GM19035 (cell line): ENCODE results near the gene ATP8A1.
"Not testable (repeated sequence)": the region's sequence is repeated elsewhere in the genome, so short reads cannot be mapped to it uniquely, and the experiment has no call there.

Source experiments
- ATAC-seq: cut with Tn5 transposase; IDR thresholded peaks from one replicate; pipeline ENCODE4 v1.9.1; 2021; ENCODE audit not compliant: unreplicated experiment

Gene ATP8A1

DNA sequence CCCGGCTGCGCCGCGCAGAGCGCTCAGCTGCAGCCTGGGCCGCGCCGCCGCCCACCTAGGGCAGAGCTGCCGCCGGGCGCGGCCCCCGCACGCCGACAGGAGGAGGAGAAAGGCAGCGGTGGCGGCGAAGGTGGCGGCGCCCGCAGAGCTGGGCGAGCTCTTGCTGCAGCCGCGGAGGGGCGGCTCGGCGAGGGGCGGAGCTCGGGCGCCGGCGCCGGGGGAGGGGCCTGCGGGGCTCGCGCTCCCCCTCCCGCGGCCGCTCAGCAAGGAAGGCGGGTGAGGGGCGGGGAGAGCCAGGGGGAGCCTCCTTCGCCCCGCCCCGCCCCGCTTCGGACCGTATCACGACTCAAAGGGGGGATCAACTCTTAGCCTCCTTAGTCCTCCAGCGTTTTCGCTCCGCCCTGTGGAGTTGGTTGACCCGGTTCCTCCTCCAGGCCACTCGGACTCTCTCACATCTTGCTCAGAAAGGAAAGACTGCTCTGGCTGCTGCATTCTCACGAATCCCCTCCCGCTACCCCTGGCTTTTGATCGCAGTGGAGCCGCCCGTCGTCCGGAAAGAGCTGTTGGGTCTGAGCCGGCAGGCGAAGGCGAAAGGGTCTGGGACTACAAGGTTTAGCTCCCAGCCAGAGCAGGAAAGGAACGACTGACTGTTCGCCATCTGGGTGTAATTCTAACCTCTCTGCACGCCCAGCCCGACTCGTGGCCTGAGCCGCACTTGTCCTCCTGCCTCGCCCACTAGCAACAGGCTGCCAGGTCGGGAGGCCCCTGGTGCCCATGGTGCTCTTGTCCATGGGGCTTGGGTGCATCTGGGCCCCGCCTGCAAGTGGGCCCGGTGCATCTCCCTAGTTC lies at the start of gene ATP8A1:
Gene ATP8A1 (minus strand): TSS at position 162 of the 849 bp plus-strand sequence. CDS start 232 bp downstream, outside the sequence.
- ATAC-seq, result peak; percentile 73

DNA sequence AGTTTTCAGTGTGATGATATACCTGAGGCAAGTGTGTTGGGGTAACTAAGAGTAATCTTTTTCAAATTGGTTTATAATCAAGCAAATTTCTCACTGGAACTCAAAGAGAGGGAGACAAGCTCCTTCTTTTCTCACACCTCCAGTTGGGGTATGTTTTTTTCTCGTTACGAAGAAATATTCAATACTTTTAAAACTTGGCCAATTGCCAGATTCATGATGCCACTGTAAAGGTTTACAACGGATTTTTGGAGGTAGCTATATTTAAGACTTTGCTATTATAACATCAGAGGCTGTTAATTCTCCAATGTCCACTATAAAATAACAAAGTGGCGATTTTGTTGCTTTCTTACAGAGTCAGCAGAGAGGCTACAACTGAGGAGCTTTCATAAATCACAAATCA lies 49.2 kb upstream of the ATP8A1 start:
- no peak for ATAC-seq

DNA sequence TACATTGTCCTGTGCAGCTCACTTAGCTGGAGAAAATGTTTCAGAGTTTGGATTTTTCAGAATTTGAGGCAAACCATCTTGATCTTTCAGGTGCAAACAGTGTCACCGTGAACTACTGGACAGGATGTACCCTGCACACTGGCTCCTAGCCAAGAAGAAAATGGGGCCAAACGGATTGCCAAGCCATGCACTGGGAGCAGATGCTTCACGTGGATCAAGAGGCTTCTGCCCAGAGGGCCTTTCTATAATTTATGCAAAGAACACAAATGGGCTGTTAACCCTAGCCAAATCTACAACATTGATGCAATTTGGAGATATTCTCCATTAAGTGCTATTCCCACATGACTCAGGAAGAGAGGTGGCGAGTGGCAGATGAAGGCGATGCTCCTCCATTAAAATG lies 46.9 kb upstream of the ATP8A1 start:
- ATAC-seq, result no peak

DNA sequence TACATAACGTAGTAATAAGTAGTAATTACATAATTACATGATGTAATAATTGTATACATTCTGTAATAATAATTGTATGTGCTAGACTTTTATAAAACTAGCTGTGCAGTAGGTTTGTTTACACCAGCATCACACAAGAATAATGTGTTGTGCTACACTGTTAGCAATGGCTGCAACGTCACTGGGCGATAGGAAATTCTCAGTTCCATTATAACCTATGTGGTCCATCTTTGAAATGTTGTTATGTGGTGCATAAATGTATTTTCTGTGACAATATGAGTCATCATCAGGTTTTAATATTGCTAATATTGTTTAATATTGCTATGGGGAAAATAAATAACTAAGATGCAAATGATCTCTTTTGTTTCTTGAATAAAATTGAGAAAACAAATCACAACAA lies 46.0 kb upstream of the ATP8A1 start:
- ATAC-seq, result no peak

DNA sequence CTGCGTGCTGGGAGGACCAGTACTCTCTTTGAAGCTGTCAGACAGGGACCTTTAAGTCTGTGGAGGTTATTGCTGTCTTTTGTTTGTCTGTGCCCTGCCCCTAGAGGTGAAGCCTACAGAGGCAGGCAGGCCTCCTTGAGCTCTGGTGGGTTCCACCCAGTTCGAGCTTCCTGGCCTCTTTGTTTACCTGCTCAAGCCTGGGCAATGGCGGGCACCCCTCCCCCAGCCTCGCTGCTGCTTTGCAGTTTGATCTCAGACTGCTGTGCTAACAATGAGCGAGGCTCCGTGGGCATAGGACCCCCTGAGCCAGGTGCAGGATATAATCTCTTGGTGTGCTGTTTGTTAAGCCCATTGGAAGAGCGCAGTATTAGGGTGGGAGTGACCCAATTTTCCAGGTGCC lies 44.9 kb upstream of the ATP8A1 start:
- ATAC-seq, result not testable (repeated sequence)

DNA sequence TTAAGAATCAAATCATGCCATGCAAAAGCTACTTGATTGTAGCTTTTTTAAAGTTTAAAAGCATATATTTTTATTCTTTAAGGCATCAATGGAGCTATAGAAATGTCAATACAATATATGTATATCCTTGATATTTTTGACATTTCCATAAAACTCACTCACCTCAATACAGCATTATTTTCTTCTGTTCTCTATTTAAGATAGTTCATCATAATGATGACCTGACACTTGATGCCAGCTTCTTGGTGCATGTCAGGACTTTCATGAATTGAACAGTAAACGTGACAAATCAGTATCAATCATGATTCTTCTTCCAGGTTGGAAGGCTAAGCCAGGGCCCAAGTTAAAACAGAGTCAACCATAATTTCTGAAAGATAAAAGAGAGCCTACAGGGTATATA lies 33.6 kb upstream of the ATP8A1 start:
- ATAC-seq, result no peak

DNA sequence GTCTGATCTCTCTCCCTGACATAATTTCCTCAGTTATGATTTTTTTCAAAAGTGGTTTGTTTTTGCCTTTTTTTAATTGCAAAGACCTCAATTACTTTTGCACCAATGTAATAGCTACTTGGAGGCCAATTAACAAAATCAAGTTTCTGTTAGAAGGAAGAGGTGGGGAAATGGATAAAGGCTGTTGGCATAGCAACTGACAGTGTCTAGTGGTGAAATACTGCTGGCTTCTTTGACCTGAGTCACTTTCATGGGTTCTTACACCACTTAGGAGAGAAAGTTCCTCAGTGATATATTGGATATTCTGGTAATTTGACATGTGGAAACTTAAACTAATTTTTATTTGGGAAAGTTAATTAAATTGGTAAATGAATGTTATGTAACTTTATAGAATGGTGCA lies 26.5 kb upstream of the ATP8A1 start:
- ATAC-seq, result no peak

DNA sequence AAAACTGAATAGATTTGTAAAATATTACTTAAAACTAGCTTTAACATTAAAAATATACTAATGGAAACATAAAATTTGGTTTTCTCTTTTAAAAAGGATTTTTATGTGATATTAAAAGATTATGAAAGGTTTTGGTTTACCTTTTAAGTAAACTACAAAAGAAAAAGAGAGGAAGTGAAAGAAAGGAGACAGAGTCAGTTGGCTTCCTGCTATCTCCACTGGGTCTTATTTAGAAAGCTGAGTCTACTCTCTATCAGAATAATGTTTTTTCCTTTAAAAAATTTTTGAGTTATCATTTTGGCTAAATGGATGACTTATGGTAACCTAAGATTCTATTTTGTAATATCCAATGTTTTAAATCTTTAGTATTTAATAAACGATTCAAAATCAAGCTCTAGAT lies 21.6 kb upstream of the ATP8A1 start:
- no peak for ATAC-seq

DNA sequence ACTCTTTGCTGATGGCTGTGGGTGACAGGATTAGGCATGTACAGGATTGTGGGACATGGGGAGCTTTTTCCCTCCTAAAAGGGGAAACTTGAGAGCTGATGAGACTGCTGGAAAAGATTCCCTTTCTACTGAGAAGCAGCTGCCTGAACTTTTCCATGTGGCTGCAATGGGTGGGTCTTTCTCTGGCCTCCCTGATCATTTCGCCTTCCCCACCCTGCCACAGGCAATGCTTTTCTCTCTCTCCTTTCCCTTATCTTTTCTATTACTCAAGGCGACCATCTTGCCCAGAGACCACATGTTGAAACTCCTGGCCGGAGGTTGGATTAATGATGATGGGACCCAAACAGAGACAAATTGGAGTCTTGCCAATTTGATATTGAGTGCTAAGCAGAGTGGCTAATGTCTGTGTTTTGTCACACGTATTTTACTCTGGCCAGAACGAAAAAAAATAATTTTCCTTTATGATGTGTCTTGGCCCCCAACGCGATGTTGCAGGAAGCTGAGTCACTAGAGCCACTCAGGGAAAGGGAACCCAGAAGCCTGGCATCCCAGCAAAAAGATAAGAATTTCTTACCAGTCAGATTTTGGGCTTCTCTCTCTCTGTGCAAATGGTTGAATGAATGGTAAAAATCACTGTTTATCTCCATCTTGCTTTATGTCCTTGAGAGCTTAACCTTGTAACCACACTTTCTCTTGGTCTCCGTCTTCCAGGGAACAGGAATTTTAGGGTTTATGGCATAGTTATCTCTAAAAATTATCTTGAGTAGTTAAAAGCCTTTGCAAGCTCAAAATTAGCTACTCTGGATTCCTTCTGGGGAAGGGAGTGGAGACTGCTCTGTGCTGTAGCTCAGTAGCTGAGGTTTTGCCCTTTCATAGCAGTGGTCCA lies 19.4 kb upstream of the ATP8A1 start:
- ATAC-seq, result no peak

DNA sequence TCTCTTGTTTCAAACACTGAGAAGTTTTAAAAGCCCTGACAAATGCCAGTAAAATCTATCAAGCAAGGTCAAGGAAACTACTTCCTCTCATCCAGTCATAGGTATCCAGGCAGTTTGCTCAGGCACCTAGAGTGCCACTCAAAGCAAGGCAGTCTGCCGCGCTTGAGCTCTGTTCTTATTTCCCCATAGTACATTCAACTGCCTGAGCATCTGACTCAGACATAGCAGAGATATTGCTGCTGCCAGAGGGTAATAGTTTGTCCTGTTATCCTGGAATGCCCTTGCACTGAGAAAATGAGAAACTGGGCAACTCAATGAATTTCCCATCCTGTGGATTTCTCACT lies 16.1 kb upstream of the ATP8A1 start:
- no peak for ATAC-seq

DNA sequence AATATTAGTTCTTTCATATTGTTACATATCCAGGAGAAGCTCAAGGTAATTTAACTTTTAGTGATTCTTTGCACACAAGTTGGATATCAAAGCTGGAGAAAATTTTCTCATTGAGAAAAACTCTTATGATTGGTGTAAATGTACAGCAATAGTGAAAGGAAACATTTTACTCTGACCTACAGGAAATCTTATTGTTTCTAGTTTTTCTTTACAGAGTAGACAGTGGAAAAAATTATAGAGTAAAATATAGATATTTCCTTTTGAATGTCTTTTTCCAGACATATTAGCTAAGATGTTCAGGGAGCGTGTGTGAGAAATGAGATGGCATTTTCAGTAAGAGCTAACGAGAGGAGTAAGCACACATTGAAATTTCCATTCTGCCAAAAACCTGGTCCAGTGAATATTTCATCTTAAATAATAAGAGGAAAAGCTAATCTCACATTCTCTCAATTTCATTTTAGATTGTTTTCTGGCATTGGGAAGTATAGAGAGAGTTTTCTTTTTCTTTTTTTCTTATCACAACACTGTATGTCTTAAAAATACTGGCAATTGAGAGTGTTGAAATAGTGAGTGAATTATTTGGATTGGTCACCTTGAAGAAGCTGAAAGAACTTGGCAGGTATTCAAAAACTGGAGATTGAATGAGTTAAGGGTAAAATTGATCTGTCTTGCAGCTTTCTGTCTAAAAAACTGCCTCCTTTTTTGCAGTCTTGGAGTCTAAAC lies 15.6 kb upstream of the ATP8A1 start:
- ATAC-seq, result no peak

DNA sequence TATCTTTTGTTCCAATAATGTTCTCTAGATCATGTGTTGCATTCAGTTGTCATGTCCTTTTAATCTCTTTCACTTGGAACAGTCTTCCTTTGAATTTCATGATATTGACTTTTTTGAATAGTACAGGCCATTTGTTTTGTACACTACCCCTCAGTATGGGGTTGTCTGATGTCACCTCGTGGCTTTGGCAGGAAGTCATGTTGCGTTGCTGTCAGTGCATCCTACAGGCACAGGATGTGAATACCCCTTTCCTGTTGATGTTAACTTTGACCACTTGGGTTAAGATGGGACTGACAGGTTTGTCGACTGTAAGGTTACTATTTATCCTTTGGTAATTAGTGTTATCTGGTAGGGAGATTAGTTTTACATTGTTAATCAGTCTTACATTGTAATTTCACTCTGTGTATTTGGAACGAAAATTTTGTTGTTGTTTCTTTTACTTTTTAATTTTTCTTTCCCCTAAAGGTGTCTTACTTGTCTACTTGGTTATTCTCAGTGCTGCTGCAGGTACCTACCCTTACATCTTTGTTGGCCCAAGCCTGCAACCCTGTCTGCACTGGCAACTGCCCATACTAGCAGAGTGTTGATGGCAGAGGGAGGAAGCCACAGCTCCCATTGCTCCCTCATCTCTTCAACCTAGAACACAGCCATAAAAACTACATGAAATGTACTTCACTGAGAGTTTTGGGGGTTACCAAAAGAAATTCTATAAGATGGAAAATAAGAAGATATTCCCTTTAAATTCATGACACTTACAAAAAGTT lies 14.7 kb upstream of the ATP8A1 start:
- peak; percentile 73 for ATAC-seq

DNA sequence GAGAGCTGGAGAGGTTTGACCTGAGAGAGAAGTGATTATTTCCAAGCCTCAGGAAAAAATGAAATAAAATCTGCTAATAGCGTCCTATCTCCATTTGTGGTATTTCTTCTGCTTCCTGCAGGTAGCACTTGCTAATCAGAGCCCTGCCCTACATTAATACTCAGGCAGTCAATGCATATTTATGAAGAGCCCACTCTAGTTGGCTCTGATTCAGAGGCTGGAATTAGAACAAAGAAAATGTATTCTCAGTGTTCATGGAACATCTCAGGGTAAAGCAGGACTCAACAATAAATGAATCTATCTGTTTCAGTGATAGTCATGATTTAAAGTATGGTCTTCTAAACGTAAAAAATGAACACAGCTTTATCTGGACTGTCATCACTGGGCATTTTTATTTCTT lies 1.4 kb upstream of the ATP8A1 start:
- no peak for ATAC-seq

DNA sequence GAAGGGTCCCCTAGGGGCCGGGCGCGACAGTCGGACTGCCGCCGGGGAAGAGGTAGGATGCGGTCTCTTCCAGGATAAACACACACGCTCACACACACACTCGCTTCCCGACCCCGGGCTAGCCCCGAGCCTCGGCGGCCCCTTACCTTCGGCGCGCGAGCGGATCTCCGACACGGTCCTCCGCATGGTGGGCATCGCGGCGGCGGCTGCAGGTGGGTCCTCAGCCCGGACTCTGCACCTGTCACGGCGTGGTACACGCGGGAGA lies 294 bp downstream of the ATP8A1 start:
- ATAC-seq, result no peak

DNA sequence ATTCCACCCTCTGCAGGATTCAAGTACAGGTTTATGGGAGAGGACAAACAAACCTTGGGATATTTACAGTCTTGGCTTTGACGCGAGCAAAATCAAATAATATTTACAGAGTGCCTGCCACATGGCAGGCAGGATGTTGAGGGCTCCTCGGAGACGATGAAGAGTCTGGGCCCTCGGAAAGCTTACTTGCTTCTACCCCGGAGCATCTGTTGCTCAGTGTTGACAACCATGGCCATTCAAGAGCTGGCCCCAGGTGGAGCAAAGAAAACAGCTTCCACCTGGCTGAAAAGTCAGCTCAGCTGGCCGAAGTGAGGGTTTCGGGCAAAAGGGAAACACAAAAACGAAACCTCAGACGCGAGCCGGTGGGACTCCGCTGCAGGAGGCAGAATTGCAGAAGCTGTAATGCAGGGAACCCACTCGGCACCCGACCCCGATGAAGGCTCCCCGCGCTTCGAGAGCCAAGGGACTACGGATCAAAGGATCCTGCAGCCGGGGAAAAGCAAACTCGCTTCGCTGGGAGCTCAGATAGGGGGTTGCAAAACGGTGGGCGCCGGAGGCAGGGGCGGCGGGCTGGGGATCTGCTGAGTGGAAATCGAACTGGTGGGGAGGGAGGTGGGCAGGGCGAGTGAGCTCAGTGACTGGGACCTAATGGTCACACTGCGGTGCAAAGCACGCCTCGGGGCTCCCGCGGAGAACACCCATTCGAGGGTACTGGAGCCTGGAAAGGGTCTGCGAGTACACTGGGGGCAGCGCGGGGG lies 805 bp downstream of the ATP8A1 start:
- ATAC-seq, result peak; percentile 20

DNA sequence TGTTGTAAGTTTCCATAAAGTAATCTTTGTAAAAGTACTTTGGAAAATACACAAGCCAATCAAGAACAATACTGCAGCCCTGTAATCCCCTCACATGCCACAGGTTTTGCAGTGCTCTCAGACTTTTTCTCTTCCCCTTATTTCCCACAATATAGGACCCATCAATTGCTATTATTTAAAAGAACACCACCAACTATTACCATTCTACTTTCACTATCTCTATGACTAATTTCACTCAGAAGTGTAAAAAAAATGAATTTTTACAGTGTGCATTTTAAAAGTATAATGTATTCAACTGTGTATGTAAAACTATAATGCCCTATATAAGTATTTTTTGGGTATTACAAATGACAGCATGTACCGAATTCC lies 1.7 kb downstream of the ATP8A1 start:
- no peak for ATAC-seq

DNA sequence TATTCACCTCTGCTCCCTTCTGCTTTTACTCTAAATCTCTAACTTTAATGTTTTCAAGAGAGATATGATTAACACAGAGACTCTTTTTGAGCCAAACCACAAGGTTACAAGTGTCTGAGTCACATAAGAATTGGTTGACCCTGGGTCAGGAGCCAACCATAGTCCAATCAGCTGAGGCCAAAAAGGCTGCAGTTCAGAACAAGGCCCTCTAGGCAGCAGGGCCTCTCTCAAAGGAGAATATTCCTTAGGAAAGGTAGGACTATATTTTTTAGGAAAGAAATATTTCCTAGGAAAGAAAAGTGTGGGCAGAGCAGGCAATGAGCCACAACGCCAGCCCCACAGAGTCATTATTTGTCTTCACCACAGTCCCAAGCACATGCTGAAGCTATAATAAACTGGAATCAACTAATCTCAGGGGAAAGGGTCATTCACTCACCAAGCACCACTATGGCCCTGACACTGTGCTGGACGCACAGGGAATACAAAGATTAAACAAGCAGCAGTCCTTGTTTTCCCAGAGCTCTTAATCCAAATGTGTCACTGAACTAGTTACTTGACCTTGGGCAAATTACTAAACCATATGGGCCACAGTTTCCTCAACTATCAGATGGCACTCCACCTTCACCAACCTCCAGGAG lies 2.2 kb downstream of the ATP8A1 start:
- no peak for ATAC-seq

DNA sequence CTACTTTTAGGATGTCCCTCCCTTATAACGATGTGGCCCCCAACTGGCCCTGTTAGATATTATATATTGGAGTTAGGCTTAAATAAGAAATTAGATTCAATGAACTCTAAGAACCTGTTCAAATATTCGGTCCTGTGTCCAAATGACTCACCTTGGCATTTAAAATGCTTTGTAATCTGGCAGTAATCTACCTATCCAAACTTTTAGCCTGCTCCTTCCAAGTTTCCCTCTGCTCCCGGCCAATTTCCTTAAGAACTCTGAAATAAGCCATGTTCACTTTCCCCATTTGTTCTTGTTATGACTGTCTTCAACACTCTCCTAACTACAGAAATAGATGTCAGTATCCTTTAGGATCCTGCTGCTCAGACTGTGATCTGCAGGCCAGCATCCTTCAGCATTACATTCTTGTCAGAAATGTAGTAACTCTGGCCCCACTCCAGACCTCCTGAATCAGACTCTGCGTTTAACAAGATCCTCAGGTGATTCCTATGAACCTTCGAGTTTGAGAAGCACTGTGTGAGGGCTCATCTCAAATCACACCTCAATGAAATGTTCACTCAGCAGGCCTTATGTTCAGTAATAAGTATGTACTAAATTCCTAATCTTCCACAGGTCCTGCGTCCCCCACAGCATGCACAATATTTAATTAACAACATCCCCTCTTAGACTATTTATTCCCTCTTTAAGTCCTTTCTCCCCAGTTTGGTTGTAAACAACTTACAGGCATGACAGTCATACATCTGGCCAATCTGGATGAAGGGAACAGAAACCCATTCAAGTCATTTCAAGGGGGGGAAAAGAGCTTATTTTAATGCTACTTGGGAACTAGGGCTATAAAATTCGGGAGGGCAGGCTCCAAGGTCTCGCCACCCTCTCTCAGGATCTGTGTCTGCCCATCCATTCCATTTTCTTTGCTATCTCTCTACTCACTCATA lies 3.0 kb downstream of the ATP8A1 start:
- no peak for ATAC-seq
